GM20000 (cell line): ENCODE results near the gene SHISAL1.

Source experiments
- DNase-seq: peaks from one replicate; pipeline ENCODE4 v3.0.0; 2012; ENCODE audit warnings: low spot score
- CTCF ChIP-seq: IDR thresholded peaks from 2 replicates; pipeline ENCODE4 v1.5.1; 2012; ENCODE audit warnings: mild to moderate bottlenecking, control low read depth; ENCODE audit errors: extremely low read depth, missing control alignments

SHISAL1 gene

GRCh38 chr22:44196241-44196640 is 116.5 kb downstream of the SHISAL1 start:
- no peak for DNase-seq
- TF ChIP-seq CTCF: no peak

DNA sequence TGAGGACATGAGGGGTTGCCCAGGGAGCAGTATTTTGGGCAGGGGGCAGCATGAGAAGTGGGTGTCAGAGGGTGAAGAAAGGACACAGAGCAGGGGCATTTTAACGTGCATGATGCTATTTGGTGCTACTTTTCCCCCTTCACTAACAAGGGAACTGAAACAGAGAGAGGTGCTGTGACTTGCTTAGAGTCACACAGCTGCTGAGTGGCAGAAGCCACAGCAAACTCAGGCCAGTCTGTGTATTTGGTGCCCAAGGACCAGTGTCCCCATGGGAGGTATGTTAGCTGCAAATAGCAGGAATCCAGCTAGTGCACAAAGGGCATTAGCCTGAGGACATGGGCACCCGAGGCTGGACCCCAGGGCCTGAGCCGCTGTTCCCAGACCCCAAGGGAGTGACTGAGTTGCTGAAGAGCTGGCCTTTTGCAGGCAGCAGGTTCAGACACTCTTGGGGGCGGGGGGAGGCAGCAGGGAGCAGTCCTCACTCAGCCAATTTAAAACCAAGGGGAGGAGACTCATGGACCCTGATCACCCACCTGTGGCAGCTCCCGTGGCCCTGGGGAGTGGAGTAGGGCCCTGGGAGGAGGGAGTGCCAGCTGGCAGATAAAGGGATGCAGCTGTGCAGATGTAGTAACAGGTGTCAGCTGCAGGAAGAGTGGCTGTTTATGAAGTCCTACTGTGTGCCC is 117.4 kb downstream of the SHISAL1 start:
- no peak for DNase-seq
- no peak for TF ChIP-seq CTCF

GRCh38 chr22:44194569-44194968 is 118.2 kb downstream of the SHISAL1 start:
- DNase-seq: no peak
- no peak for TF ChIP-seq CTCF
